SK-N-MC (cell line): ENCODE data around the gene BPI.

Experiments used
- EZH2 ChIP-seq: fragments of 200-600 bp; sonication (generic); IDR thresholded peaks from one replicate; pipeline ENCODE4 v1.6.1; 2017; ENCODE audit warnings: antibody characterized with exemption
- POLR2AphosphoS5 ChIP-seq: IDR thresholded peaks from 2 replicates; pipeline ENCODE4 v1.6.1; 2012; ENCODE audit warnings: mild to moderate bottlenecking, low read depth, low read length, borderline replicate concordance

- TF ChIP-seq EZH2 (no peak), POLR2AphosphoS5 (no peak)
These were observed 35.0 kb downstream of the BPI start for GRCh38 chr20:38338849-38339520.
